Bronchial smooth muscle cell (primary cell): Measurements from ENCODE around the gene GFOD2. TPM values are rescaled to one million over a fixed set of nuclear protein-coding genes. Genes with fewer than 3 reads are reported as not detected.

Source experiments
- total RNA-seq: library from RNA; depleted of rRNA; stranded (reverse); fragments of >200 nt; gene quantifications from 2 replicates; pipeline ENCODE4 v1.2.1, GENCODE V29; 2014

GFOD2 gene
- total RNA-seq: 12.9 and 16.7 TPM in 2 replicates

GRCh38 chr16:67719048-67719777 is at the start of gene GFOD2:
GFOD2 (minus strand) TSS chr16:67719316; CDS start chr16:67685715, 33,601 bp downstream.

DNA sequence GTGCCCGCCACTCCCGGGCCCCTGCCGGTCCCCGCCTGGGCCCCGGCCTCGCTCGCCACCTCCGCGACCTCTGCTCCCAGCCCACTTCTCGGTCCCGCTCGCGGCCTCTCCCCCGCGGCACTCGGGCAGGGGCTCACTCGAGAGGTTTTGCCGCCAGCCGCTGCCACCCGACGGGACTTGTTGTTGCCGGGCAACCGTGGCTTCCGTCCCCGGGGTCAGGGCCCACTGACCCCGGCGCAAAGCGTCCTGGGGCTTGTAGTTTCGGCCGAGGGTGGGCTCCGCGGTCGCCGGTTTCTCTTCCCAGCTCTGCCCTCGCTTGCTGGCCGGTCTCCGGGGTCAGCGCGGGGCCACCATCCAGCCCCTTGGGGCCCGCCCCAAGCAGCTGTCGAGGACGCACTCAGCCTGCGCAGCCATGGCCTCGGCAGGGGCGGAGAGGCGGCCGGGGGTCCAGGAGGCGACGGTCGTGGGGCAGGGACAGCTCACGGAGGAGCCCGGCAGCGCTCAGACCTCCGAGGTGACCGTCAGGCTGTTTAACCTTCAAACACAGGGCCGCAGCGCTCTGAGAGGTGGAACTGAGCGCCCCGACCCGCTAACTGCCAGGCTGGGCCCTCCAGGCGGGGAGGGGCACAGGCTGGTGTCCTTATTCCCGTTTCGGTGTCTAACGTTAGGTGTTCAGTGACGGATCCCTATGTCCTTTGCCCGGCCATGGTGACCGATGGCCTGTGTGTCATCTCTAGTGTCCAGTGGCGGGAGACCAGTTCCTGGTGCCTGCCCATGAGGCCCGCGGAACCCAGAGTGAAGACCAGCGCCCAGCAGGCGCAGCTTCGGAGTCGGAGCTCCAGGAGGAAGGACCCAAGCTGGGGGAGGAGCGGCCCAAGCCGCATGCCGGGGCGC is 52.3 kb downstream of the GFOD2 start, which contains the start of the genes C16orf86 and ENKD1:
TSS of gene C16orf86 (plus strand) at position 256 of the 894 bp plus-strand sequence. CDS start at position 413, 157 bp downstream.
TSS of gene ENKD1 (minus strand) at position 192 of the 894 bp plus-strand sequence. CDS start 308 bp downstream, outside the sequence.

GRCh38 chr16:67660564-67661028 is 58.5 kb downstream of the GFOD2 start, which contains the start of gene PARD6A:
PARD6A (plus strand) TSS chr16:67660960; CDS start chr16:67661039, 79 bp downstream.

DNA sequence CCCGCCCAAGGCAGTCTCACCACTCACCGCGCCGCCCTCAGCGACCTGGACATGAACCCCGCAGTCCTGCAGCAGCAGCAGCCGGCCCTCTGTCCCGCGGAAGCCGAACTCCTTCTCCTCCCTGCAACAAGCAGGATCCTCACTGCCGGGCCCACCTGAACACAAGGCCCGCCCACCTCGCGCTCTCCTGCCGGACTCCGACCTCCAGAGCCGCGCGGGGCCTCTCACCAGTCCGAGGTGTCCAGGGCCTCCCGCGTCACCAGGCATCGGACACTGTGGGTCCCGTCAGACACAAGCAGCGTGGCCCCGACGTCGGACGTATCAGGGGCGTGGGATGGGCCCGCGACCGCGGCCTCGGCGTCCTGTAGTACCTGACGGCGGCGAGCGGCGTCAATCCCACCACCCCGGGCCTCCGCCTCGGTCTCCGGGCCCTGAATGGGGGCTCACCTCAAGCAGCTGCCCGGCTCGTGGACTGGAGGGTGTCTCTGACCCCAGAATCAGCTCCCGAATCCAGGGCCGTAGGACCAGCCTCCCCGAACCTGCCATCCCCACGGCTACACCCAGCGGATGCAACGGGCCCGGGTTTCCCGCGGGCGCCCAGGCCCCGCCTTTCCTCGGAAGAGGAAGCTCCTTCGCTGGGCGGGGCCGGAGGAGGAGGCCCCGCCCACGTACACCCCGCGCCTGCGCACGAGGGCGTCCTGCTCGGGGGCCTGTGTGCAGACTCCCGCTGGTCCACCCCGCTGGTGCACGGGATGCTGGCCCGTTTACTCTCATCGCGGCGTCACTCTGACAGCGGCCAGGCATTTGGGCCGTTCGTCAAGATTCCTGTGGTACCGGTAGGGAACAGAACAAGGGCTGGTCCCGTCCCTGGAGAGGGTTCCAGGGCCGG is 59.2 kb downstream of the GFOD2 start, which contains the start of gene ACD:
TSS of gene ACD (minus strand) at position 586 of the 889 bp plus-strand sequence. CDS start at position 546, 40 bp downstream.

Other genes with a start within 250 kb of the GFOD2 start
- 105 and 129 TPM in 2 replicates for gene ATP6V0D1, start 238.2 kb downstream of the GFOD2 start, total RNA-seq
- gene AGRP, start 235.8 kb downstream of the GFOD2 start, total RNA-seq: not detected in 2 replicates
- 21.6 and 35.9 TPM in 2 replicates for gene RIPOR1, start 190.5 kb downstream of the GFOD2 start, total RNA-seq
- gene CTCF, start 156.8 kb downstream of the GFOD2 start, total RNA-seq: 14.0 and 16.4 TPM in 2 replicates
- gene CARMIL2, start 74.2 kb downstream of the GFOD2 start, total RNA-seq: 0.09 and 0.32 TPM in 2 replicates
- gene ACD, start 59.1 kb downstream of the GFOD2 start, total RNA-seq: 9.9 and 10.6 TPM in 2 replicates
- gene PARD6A, start 58.4 kb downstream of the GFOD2 start, total RNA-seq: 0.47 and 0.86 TPM in 2 replicates
- gene ENKD1, start 52.6 kb downstream of the GFOD2 start, total RNA-seq: 12.6 and 20.5 TPM in 2 replicates
- 3.3 and 3.9 TPM in 2 replicates for gene C16orf86, start 52.5 kb downstream of the GFOD2 start, total RNA-seq
- 2.5 and 4.5 TPM in 2 replicates for gene RANBP10, start 87.2 kb upstream of the GFOD2 start, total RNA-seq
- 0.95 and 1.5 TPM in 2 replicates for gene TSNAXIP1, start 87.6 kb upstream of the GFOD2 start, total RNA-seq
- 27.1 and 51.8 TPM in 2 replicates for gene THAP11, start 123.0 kb upstream of the GFOD2 start, total RNA-seq
- 72.5 and 88.2 TPM in 2 replicates for gene NUTF2, start 127.6 kb upstream of the GFOD2 start, total RNA-seq
- 21.2 and 22.5 TPM in 2 replicates for gene CENPT, start 128.4 kb upstream of the GFOD2 start, total RNA-seq
- 46.3 and 54.4 TPM in 2 replicates for gene EDC4, start 153.7 kb upstream of the GFOD2 start, total RNA-seq
- 0.16 TPM in 1 of 2 replicates, not detected in the other for gene NRN1L, start 165.6 kb upstream of the GFOD2 start, total RNA-seq
- 13.4 and 21.7 TPM in 2 replicates for gene PSKH1, start 173.9 kb upstream of the GFOD2 start, total RNA-seq
- 0.63 and 2.3 TPM in 2 replicates for gene CTRL, start 212.5 kb upstream of the GFOD2 start, total RNA-seq
- gene PSMB10, start 217.5 kb upstream of the GFOD2 start, total RNA-seq: 103 and 111 TPM in 2 replicates
- gene LCAT, start 224.8 kb upstream of the GFOD2 start, total RNA-seq: 5.2 and 6.5 TPM in 2 replicates
- 91.3 and 134 TPM in 2 replicates for gene SLC12A4, start 249.3 kb upstream of the GFOD2 start, total RNA-seq